Measurements from ENCODE around the gene SETSIP. TPM values are rescaled to one million over a fixed set of nuclear protein-coding genes. Genes with fewer than 3 reads are reported as not detected.
"Not testable (repeated sequence)": the region's sequence is repeated elsewhere in the genome, so short reads cannot be mapped to it uniquely, and the experiment has no call there.

SETSIP gene
- total RNA-seq, 2 donors from 2014 or later, result 0.37 TPM; not detected in 1

DNA sequence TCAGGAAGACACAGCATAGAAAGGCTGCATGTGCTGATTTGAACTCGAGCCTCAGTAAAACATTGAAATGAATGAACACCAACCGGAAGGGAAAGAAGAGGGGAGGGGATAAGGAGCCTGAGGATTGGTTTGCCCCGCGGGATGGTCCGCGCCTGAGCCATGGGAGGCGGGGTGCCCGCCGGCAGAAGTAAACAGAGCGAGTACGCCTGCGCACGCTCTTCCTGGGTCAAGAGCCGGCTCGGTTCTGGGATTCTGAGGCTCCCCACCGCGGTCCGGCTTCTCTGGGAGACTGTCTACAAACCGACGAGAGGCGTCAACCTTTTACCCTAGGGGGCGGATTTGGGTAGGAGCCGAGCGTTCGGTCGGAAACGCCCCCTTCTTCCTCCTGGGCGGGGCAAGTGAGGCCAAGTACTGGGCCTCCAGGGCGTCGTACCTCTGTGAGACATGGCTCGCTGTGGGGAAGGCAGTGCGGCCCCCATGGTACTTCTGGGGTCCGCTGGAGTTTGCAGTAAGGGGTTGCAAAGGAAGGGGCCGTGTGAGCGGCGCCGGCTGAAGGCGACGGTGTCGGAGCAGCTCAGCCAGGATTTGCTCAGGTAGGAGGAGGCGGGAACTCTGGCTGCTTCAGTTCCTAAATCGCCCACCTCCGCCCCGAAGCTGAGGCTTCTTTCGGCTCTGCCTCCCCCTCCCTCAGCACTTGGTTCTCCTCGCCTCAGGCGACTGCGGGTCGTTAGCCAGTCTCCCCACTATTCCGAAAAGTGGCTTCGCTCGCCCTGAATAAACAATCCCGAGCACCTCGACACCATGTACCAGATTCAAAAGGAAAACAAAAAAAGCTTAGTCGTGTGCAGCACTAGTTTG lies 5.1 kb upstream of the SETSIP start, which contains the start of gene BTBD8:
Gene BTBD8 (plus strand): TSS at position 218 of the 858 bp plus-strand sequence. CDS start 227 bp downstream, at position 445.
- peak within 1 kb of the TSS; percentile 71 for H3K9ac ChIP-seq (ENCODE audit: extremely low read depth, low read length, poor library complexity, severe bottlenecking)
- no peaks in the 10 kb centered on the region for H3K27me3 ChIP-seq (ENCODE audit: control insufficient read depth, insufficient read depth, low read length, poor library complexity, severe bottlenecking)
- peak; percentile 98 for DNase-seq
- peaks cover 9% of the 10 kb centered on the region for H3K9me3 ChIP-seq (ENCODE audit: control insufficient read depth, low read length)
- WGBS, 2 experiments (ENCODE audit: insufficient coverage in 1 of 2, insufficient read length in 1 of 2), result 1% methylated on average over 38 to 55 of the region's 55 CpGs
- H3K27ac Mint-ChIP-seq, result peak within 1 kb of the TSS; percentile 98
- TF ChIP-seq, protein P1, sequence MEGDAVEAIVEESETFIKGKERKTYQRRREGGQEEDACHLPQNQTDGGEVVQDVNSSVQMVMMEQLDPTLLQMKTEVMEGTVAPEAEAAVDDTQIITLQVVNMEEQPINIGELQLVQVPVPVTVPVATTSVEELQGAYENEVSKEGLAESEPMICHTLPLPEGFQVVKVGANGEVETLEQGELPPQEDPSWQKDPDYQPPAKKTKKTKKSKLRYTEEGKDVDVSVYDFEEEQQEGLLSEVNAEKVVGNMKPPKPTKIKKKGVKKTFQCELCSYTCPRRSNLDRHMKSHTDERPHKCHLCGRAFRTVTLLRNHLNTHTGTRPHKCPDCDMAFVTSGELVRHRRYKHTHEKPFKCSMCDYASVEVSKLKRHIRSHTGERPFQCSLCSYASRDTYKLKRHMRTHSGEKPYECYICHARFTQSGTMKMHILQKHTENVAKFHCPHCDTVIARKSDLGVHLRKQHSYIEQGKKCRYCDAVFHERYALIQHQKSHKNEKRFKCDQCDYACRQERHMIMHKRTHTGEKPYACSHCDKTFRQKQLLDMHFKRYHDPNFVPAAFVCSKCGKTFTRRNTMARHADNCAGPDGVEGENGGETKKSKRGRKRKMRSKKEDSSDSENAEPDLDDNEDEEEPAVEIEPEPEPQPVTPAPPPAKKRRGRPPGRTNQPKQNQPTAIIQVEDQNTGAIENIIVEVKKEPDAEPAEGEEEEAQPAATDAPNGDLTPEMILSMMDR (conservative IDR thresholded peaks at IDR 0.05), result peak; percentile 35
- no peaks in the 10 kb centered on the region for H3K4me1 ChIP-seq (ENCODE audit: control insufficient read depth, insufficient read depth, low read length)
- H3K4me3 ChIP-seq (ENCODE audit: low read length), result peak within 1 kb of the TSS; percentile 94
- H3K27me3 Mint-ChIP-seq (ENCODE audit: insufficient read depth), result no peaks in the 10 kb centered on the region
- peaks cover 15% of the 10 kb centered on the region for H3K9me3 Mint-ChIP-seq
- H3K4me3 Mint-ChIP-seq, result peak within 1 kb of the TSS; percentile 90
- no peaks in the 10 kb centered on the region for H3K36me3 ChIP-seq (ENCODE audit: control insufficient read depth, insufficient read depth, low read length)
- peak within 1 kb of the TSS; percentile 17 for H3K27ac ChIP-seq (ENCODE audit: low read depth, low read length)
- H3K36me3 Mint-ChIP-seq (ENCODE audit: low read depth), result peaks cover 19% of the 10 kb centered on the region
- no peaks in the 10 kb centered on the region for H3K4me1 Mint-ChIP-seq

DNA sequence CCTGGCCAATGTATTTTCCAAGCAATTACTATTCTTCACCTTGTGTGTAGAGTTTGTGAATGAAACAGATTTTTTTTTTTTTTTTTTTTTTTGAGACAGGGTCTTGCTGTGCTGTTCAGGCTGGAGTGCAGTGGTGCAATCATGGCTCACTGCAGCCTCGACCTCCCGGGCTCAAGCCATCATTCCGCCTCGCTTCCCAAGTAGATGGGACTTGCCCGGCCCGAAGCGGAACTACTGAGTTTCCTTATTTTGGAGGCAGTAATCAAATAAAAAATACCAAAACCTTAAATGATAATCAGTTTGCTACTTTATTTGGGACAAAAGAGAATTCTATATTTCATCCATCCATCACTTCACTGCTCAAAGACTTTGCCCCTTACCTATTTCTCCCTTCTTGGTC lies 4.2 kb upstream of the SETSIP start:
- DNase-seq, result no peak
- no peaks in the 10 kb centered on the region for H3K27me3 Mint-ChIP-seq (ENCODE audit: insufficient read depth)
- Histone ChIP-seq H3K9me3 (ENCODE audit: control insufficient read depth, low read length) (no peaks in the 10 kb centered on the region), H3K4me1 (ENCODE audit: control insufficient read depth, insufficient read depth, low read length) (no peaks in the 10 kb centered on the region), H3K9ac (ENCODE audit: extremely low read depth, low read length, poor library complexity, severe bottlenecking) (no peak overlapping the region), H3K27me3 (ENCODE audit: control insufficient read depth, insufficient read depth, low read length, poor library complexity, severe bottlenecking) (no peaks in the 10 kb centered on the region), H3K36me3 (ENCODE audit: control insufficient read depth, insufficient read depth, low read length) (no peaks in the 10 kb centered on the region), H3K27ac (ENCODE audit: low read depth, low read length) (no peak overlapping the region), H3K4me3 (ENCODE audit: low read length) (peak overlapping the region; percentile 94)
- TF ChIP-seq, protein P1 (conservative IDR thresholded peaks at IDR 0.05), result no peak
- H3K4me1 Mint-ChIP-seq, result no peaks in the 10 kb centered on the region
- H3K4me3 Mint-ChIP-seq, result peak overlapping the region; percentile 90
- peaks cover 6% of the 10 kb centered on the region for H3K9me3 Mint-ChIP-seq
- H3K27ac Mint-ChIP-seq, result no peak overlapping the region
- peaks cover 11% of the 10 kb centered on the region for H3K36me3 Mint-ChIP-seq (ENCODE audit: low read depth)
- WGBS, 2 experiments (ENCODE audit: insufficient coverage in 1 of 2, insufficient read length in 1 of 2), result 93% methylated on average over 7 of the region's 7 CpGs; no CpG with 5 or more reads in 1 of the 2 experiments

DNA sequence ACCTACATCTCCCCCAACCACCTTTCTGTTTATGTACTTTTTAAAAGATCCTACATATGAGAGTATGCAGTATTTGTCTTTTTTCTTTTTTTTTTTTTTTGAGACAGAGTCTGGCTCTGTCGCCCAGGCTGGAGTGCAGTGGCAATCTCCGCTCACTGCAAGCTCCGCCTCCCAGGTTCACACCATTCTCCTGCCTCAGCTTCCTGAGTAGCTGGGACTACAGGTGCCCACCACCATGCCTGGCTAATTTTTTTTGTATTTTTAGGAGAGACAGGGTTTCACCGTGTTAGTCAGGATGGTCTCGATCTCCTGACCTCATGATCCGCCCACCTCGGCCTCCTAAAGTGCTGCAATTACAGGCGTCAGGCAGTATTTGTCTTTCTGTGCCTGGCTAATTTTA lies 2.9 kb upstream of the SETSIP start:
- not testable (repeated sequence) for H3K4me1 Mint-ChIP-seq; H3K36me3 Mint-ChIP-seq (ENCODE audit: low read depth); DNase-seq; H3K4me3 ChIP-seq (ENCODE audit: low read length); H3K9me3 Mint-ChIP-seq; H3K27ac Mint-ChIP-seq; H3K36me3 ChIP-seq (ENCODE audit: control insufficient read depth, insufficient read depth, low read length); H3K9me3 ChIP-seq (ENCODE audit: control insufficient read depth, low read length); H3K9ac ChIP-seq (ENCODE audit: extremely low read depth, low read length, poor library complexity, severe bottlenecking); H3K4me1 ChIP-seq (ENCODE audit: control insufficient read depth, insufficient read depth, low read length); H3K27me3 ChIP-seq (ENCODE audit: control insufficient read depth, insufficient read depth, low read length, poor library complexity, severe bottlenecking); H3K4me3 Mint-ChIP-seq; H3K27me3 Mint-ChIP-seq (ENCODE audit: insufficient read depth); H3K27ac ChIP-seq (ENCODE audit: low read depth, low read length)
- 92 to 94% methylated on average over 5 to 8 of the region's 8 CpGs for WGBS, 2 experiments (ENCODE audit: insufficient coverage in 1 of 2, insufficient read length in 1 of 2)
